Measurements from ENCODE around the gene JAKMIP3.

Gene JAKMIP3

DNA sequence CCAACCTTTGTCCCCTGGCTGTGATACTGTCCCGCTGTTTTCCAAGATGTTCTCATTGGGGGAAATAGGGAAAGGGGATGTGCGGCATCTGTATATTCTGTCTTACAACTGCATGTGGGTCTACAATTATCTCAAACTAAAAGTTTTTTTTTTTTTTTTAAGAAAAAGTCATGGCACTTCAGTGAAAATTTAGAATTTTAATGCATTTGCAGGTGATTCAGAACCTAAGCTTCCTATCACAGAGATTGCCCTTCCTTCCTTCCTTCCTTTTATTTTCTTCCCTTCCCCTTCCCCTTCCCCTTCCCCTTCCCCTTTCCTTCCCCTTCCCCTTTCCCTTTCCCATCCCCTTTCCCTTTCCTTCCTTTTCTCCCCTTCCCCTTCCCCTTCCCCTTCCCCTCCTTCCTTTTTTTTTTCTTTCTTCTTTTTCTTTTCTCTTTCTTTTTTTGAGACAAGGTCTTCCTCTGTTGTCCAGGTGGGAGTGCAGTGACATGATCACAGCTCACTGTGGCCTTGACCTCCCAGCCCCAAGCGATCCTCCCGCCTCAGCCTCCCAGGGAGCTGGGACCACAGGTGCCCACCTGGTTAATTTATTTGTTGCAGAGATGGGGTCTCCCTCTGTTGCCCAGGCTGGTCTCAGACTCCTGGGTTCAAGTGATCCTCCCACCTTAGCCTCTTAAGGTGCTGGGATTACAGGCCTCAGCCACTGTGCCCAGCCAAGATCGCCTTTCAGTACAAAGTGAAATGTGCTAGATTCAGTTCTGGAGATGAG is 32.0 kb downstream of the JAKMIP3 start:
- DNase-seq (ENCODE audit: low read depth in 2 of 2) = no peak

DNA sequence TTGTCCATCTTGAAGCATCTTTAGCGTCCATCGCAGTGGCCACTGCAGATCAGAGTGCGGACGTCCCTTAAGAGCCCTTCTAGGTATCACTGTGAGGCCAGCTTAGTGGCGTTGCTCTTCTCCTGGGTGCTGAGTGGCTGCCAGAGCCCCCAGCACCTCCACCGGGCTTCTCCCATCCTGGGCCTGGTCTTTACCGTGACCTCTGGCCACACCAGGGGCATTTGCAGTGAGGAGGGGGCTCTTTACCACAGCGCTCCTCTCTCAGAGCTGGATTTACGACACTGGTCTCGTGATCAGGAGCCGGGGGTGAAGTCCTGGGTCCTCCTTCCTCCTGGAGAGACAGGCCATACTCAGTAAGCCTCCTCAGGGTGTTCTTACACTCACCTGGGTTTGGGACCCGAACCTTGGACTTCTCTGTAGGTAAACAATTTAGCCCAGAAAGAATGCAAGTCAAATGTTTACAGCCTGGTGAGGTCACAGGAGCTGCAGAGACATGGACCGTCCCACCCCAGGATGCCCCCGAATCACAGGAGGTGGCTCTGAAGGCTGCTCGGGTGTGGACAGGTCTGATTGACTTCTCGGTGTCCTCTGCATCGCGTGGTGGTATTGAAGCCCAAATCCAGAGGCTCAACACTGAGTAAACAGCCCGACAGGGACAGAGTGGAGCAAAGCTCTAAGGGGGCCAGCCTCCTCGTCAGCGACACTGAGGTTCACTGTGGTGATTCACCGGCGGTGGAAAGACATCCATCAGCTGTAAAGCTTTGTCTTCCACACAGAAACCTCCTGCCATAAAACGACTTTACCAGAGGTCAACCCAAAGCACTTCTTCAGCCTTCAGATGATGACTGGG is 33.0 kb downstream of the JAKMIP3 start:
- no peak for DNase-seq (ENCODE audit: low read depth in 2 of 2)

GRCh38 chr10:132099389-132100090 is 33.8 kb downstream of the JAKMIP3 start:
- no peak for DNase-seq (ENCODE audit: low read depth in 2 of 2)

GRCh38 chr10:132100091-132100481 is 34.3 kb downstream of the JAKMIP3 start:
- DNase-seq (ENCODE audit: low read depth in 2 of 2) = no peak

DNA sequence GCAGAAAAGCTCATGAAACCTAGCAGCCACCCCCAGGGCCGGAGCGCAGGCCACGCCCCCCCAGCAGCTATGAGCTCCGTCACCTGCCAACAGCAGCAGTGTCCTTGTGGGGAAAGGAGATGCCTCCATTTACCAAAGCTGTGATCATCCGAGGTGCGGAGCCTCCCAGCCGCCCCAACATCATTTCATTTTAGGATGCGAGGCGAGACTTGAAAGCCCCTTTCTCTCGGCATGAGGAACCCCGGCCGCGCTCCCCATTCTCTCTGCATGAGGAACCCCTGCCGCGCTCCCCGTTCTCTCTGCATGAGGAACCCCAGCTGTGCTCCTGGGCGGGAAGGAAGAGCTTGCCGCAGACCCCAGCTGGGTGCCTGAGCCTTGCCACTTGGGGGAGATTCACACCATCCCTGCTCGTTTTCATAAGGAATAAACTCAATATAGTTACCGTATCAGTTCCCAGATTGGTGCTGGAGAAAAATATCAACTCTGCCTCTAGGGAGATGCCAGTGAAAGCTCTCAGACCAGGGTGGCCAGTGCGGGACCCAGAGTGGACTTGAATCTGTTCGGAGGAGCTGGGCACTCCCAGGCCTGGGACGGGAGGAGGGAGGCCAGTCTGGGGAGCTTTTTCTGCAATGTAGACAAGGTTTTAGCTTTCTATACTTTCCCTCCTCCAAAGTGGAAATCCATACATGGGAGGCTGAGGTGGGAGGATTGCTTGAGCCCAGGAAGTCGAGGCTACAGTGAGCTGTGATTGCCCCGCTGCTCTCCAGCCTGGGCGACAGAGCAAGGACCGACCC is 35.0 kb downstream of the JAKMIP3 start:
- no peak for DNase-seq (ENCODE audit: low read depth in 2 of 2)

DNA sequence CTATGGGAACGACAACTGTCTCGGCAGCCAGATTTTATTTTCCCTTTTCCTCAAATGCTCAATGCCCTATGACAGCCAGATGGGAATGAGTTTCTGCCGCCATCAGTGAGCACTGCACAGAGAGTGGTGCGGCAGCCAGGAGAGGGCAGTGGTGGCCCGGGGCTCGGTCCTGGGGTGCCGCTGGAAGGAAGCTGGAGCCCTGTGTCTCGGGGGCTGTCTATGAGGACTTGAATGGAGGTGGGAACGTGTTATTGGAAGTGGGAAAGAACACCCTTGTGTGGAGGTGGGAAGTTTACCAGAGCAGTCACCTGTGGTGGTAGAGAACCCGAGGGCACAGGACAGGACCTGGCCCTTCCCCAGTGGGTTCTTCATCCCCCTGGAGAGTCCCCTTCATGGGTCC is 35.8 kb downstream of the JAKMIP3 start:
- DNase-seq (ENCODE audit: low read depth in 2 of 2) = no peak

GRCh38 chr10:132102071-132102716 is 36.4 kb downstream of the JAKMIP3 start:
- no peak for DNase-seq (ENCODE audit: low read depth in 2 of 2)

- no peak for DNase-seq (ENCODE audit: low read depth in 2 of 2)
Observed at GRCh38 chr10:132102717-132103110, 37.0 kb downstream of the JAKMIP3 start.

DNA sequence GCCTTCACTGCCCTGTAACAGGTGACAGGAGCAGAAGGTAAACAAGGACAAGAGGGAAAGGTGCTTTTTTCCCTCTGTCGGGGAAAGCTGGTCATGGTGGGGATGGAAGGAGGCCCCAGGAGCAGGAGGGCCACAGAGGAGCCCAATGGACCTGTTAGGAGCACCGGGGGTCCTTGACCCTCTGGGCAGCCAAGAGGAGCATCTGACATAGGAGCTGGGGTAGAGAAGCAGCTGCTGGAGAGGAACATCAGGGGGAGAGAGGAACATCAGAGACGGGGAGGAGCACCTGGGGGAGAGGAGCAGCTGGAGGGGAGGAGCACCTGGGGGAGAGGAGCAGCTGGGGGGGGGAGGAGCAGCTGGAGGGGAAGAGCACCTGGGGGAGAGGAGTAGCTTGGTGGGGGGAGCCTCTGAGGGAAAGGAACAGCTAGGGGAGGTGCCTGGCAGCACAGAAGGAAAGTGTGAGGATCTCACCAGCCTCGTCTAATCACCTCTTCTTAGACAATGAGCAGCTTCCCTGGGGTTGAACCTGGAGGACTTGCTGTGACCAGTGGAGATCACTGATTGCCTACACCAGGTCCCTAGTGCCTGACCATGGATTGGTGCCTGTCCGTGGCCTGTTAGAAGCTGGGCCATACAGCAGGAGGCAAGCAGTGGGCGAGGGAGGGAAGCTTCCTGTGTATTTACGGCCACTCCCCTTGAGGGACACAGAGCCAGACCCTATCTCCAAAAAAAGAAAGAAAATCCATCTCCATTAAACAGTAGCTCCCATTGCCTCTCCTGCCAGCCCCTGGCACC is 37.6 kb downstream of the JAKMIP3 start:
- no peak for DNase-seq (ENCODE audit: low read depth in 2 of 2)

DNA sequence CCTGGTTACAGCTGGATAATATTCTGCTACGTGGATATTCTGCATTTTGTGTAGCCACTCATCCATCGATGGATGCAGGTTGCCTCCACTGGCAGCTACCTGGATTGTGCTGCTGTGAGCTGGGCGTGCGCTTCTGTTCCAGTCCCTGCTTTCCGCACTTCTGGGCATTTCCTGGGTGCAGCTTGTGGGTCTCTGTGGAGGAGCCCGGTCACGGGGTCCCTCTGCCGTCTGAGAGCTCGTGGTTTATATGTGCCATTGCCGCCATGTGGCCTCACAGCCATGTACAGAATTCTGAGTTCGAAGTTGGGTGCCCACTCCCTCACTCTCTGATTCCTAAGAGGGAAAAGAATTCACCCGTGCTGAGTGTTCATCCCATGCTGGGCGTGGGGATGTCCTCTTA is 38.3 kb downstream of the JAKMIP3 start:
- no peak for DNase-seq (ENCODE audit: low read depth in 2 of 2)

- DNase-seq (ENCODE audit: low read depth in 2 of 2) = no peak
Observed at GRCh38 chr10:132104471-132105301, 38.9 kb downstream of the JAKMIP3 start.

GRCh38 chr10:132105302-132105995 is 39.7 kb downstream of the JAKMIP3 start:
- DNase-seq (ENCODE audit: low read depth in 2 of 2) = no peak

DNA sequence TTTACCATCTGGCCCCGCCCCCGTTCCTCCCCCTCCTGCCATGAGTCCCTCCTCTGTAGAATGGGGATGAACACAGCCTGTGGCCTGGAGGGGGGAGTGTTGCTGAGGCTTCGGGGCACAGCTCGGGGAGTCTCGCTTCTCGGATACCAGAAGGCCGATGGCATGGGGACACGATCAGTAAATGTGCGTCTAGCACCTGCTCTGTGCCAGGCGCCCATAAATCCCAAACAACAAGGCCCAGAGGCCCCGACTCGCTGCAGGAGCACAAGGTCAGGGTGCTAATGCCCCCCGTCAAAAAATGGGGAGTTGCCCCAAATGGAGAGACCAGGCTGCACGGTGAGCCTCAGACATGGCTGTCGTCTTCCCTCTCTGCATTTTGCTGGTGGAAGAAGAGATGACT is 40.7 kb downstream of the JAKMIP3 start:
- no peak for DNase-seq (ENCODE audit: low read depth in 2 of 2)

GRCh38 chr10:132107186-132107948 is 41.6 kb downstream of the JAKMIP3 start:
- DNase-seq (ENCODE audit: low read depth in 2 of 2) = no peak

DNA sequence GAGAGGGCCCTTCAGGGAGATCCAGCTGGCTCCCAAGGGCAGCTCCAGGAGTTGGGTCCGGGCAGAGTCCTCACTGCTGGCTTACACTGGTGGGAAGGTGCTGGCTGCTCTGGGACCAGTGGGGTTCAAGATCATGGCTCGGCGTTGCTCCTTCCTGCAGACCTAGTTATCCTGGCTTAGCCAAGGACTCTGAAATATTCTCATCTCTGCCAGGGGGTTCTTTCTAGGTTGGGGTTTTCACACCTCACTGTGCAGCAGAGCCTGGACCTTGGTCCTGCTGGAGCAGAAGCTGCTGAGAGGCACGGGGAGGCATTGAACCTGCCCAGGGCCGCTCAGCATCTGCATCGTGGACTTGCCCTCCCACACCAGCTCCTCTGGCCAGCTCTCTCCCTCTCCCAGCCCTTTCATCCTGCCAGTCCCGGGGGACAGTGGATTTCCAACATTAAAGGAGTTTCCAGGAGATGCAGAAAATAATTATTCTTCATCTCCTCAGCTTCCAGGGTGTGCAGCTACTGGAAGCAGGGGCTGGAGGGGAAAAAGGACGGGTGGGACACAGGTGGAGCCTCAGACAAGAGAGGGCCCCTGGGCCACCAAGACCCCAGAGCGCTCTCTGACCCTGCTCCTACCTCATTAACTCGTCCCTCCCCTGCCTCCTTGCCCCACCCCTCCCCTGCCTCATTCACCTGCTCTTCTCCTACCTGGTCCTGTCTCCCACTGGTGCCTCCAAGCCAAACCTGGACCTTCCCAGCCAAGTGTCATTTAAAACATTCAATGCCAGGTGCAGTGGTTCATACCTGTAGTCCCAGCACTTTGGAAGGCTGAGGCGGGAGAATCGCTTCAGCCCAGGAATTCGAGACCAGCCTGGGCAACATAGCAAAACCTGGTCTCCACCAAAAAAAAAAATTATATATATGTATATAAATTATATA is 42.5 kb downstream of the JAKMIP3 start:
- no peak for DNase-seq (ENCODE audit: low read depth in 2 of 2)

DNA sequence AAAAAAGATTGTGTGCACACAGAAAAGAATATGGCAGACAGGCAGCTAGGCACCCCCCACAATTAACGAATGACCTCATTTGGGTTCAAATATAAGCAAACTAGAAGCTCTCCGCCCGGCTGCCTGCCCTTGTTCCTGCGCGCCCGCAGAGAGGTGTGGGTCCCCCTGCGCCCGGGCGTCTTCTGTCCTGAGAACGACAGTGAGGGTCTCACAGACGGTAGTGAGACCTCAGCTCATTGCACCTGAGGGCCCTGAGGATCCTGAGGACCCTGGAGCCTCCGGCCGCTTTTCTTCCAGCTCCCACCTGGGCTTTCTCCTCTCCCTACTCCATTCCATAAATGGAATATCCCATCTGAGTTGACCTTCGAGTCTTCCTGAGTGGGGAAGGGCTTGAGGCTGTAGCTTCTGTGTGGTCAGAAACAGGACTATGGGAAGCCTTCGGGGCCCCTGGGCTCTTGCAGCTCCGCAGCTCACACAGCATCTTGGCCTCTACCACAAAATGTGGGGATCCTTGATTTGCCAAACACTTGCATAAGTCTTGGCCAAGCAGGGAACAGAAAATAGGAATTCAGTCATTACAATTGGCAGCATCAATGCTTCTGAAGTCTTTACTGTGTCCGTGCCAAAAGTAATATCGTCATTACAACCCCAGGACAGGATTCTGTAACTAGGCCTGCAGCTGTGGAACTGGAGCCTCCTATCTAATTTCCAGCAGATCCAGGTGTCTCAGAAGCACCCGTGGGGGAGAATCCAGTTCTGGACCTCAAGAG is 43.8 kb downstream of the JAKMIP3 start:
- DNase-seq (ENCODE audit: low read depth in 2 of 2) = no peak
